WTC11 (cell line): ENCODE measurements around the gene CD40. TPM values are rescaled to one million over a fixed set of nuclear protein-coding genes. Genes with fewer than 3 reads are reported as not detected.

Source experiments
- ATAC-seq: fragments of 200-7000 bp; cut with Tn5 transposase; 2 replicates; pipeline ENCODE4 v1.10.0; 2021; ENCODE audit warnings: mild to moderate bottlenecking, moderate library complexity
- CTCF ChIA-PET: fragments of 300-600 bp; sonication (Branson Sonifier 250); formaldehyde crosslinking; loops from one replicate; lab custom pipeline; 2021; ENCODE audit warnings: antibody characterized with exemption; lab: Charles Lee
- POLR2A ChIA-PET: fragments of 350-600 bp; sonication (Branson Sonifier 250); formaldehyde crosslinking; loops from one replicate; lab custom pipeline; 2021; ENCODE audit warnings: antibody characterized with exemption; lab: Charles Lee
- DNase-seq: peaks from one replicate; pipeline ENCODE4 v3.0.0; 2021; ENCODE audit warnings: low spot score
- H3K27ac Mint-ChIP-seq: 2 replicates; pipeline ENCODE4 v1.8.0; 2021; ENCODE audit warnings: mixed read lengths
- H3K27me3 Mint-ChIP-seq: 2 replicates; pipeline ENCODE4 v1.8.0; 2021; ENCODE audit warnings: low read depth, mild to moderate bottlenecking, moderate library complexity, mixed read lengths
- H3K36me3 Mint-ChIP-seq: 2 replicates; pipeline ENCODE4 v1.8.0; 2021; ENCODE audit warnings: mixed read lengths
- H3K4me1 Mint-ChIP-seq: 2 replicates; pipeline ENCODE4 v1.8.0; 2022; ENCODE audit warnings: mixed read lengths
- H3K4me3 Mint-ChIP-seq: 2 replicates; pipeline ENCODE4 v1.8.0; 2021; ENCODE audit warnings: mild to moderate bottlenecking, moderate library complexity, mixed read lengths
- H3K9me3 Mint-ChIP-seq: 2 replicates; pipeline ENCODE4 v1.8.0; 2021; ENCODE audit warnings: mixed read lengths
- CREB1 ChIP-seq: sonication (generic); formaldehyde crosslinking; IDR thresholded peaks from 2 replicates; pipeline ENCODE4 v1.8.0; 2023; ENCODE audit warnings: mild to moderate bottlenecking, missing genetic modification reagents
- E2F4 ChIP-seq: sonication (generic); formaldehyde crosslinking; IDR thresholded peaks from 2 replicates; pipeline ENCODE4 v1.8.1; 2022; ENCODE audit warnings: low read depth, mild to moderate bottlenecking, moderate library complexity, missing genetic modification reagents, borderline replicate concordance
- ESRRA ChIP-seq: sonication (generic); formaldehyde crosslinking; IDR thresholded peaks from 2 replicates; pipeline ENCODE4 v1.8.1; 2022; ENCODE audit warnings: mild to moderate bottlenecking, missing genetic modification reagents, borderline replicate concordance
- IRF2 ChIP-seq: sonication (generic); formaldehyde crosslinking; IDR thresholded peaks from 2 replicates; pipeline ENCODE4 v1.8.0; 2022; ENCODE audit warnings: low read depth, missing genetic modification reagents, borderline replicate concordance
- JUN ChIP-seq: sonication (generic); formaldehyde crosslinking; IDR thresholded peaks from 2 replicates; pipeline ENCODE4 v1.8.0; 2023; ENCODE audit warnings: mild to moderate bottlenecking, missing genetic modification reagents
- MLX ChIP-seq: sonication (generic); formaldehyde crosslinking; IDR thresholded peaks from 2 replicates; pipeline ENCODE4 v1.8.1; 2023; ENCODE audit warnings: mild to moderate bottlenecking, missing genetic modification reagents, moderate library complexity
- OVOL2 ChIP-seq: fragments of 250-450 bp; sonication (Bioruptor Pico); IDR thresholded peaks from 2 replicates; pipeline ENCODE4 v1.9.0; 2021; ENCODE audit warnings: mild to moderate bottlenecking, borderline replicate concordance
- ZNF138 ChIP-seq: sonication (generic); formaldehyde crosslinking; conservative IDR thresholded peaks from 2 replicates; pipeline ENCODE4 v1.8.1; 2022; ENCODE audit warnings: mild to moderate bottlenecking, moderate library complexity, missing genetic modification reagents
- ZNF219 ChIP-seq: sonication (generic); formaldehyde crosslinking; IDR thresholded peaks from 2 replicates; pipeline ENCODE4 v1.8.0; 2023; ENCODE audit warnings: missing genetic modification reagents, mild to moderate bottlenecking, borderline replicate concordance
- ZNF281 ChIP-seq: sonication (generic); formaldehyde crosslinking; IDR thresholded peaks from 2 replicates; pipeline ENCODE4 v1.8.0; 2023; ENCODE audit warnings: mild to moderate bottlenecking, missing genetic modification reagents
- ZSCAN18 ChIP-seq: fragments of 250-450 bp; sonication (Bioruptor Pico); IDR thresholded peaks from 2 replicates; pipeline ENCODE4 v2.1.2; 2022; ENCODE audit warnings: mild to moderate bottlenecking, moderate library complexity
- total RNA-seq: library from RNA; stranded (reverse); gene quantifications from 3 replicates; pipeline ENCODE4 v1.2.3, GENCODE V29; 2021
- TF ChIP-seq, protein P1 (sequence below): sonication (generic); formaldehyde crosslinking; conservative IDR thresholded peaks from 2 replicates; pipeline ENCODE4 v1.8.1; 2023; ENCODE audit warnings: mild to moderate bottlenecking, low read depth, missing genetic modification reagents, moderate library complexity
- TF ChIP-seq, protein P2 (sequence below): fragments of 250-450 bp; sonication (Bioruptor Pico); IDR thresholded peaks from 2 replicates; pipeline ENCODE4 v1.9.0; 2021; ENCODE audit warnings: mild to moderate bottlenecking
- TF ChIP-seq, protein P3 (sequence below): sonication (generic); formaldehyde crosslinking; IDR thresholded peaks from 2 replicates; pipeline ENCODE4 v1.8.1; 2022; ENCODE audit warnings: low read depth, missing genetic modification reagents, borderline replicate concordance
- TF ChIP-seq, protein P4 (sequence below): sonication (generic); formaldehyde crosslinking; conservative IDR thresholded peaks from 2 replicates; pipeline ENCODE4 v1.8.1; 2022; ENCODE audit warnings: mild to moderate bottlenecking, missing genetic modification reagents

Gene CD40
- total RNA-seq, 1 experiment from 2014 or later: 14.8 TPM

GRCh38 chr20:46088409-46089166 is 29.5 kb upstream of the CD40 start (continued):
- TF ChIP-seq MLX (CRISPR knock-in tag) (no peak), IRF2 (CRISPR knock-in tag) (no peak), ZSCAN18 (no peak)
- TF ChIP-seq, protein P1, sequence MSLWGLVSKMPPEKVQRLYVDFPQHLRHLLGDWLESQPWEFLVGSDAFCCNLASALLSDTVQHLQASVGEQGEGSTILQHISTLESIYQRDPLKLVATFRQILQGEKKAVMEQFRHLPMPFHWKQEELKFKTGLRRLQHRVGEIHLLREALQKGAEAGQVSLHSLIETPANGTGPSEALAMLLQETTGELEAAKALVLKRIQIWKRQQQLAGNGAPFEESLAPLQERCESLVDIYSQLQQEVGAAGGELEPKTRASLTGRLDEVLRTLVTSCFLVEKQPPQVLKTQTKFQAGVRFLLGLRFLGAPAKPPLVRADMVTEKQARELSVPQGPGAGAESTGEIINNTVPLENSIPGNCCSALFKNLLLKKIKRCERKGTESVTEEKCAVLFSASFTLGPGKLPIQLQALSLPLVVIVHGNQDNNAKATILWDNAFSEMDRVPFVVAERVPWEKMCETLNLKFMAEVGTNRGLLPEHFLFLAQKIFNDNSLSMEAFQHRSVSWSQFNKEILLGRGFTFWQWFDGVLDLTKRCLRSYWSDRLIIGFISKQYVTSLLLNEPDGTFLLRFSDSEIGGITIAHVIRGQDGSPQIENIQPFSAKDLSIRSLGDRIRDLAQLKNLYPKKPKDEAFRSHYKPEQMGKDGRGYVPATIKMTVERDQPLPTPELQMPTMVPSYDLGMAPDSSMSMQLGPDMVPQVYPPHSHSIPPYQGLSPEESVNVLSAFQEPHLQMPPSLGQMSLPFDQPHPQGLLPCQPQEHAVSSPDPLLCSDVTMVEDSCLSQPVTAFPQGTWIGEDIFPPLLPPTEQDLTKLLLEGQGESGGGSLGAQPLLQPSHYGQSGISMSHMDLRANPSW: no peak

GRCh38 chr20:46089167-46089416 is 29.0 kb upstream of the CD40 start:
- peak overlapping the region; percentile 89; the same call in 1 of the 2 replicates for H3K27ac Mint-ChIP-seq
- CTCF ChIA-PET: interaction anchor here (1.0 to 2.5 kb wide), 12 partner anchors 9 to 179 kb away, joined by 3 to 17 read pairs (median 6); partner anchors contain the start of gene SLC12A5
- H3K27me3 Mint-ChIP-seq: no peaks in the 10 kb centered on the region
- ATAC-seq (peak; percentile 38), DNase-seq (no peak)
- no peaks in the 10 kb centered on the region for H3K36me3 Mint-ChIP-seq
- H3K4me1 Mint-ChIP-seq: peaks cover 39% of the 10 kb centered on the region
- H3K4me3 Mint-ChIP-seq: peak overlapping the region; percentile 89
- peaks cover 8% of the 10 kb centered on the region; the same call in 1 of the 2 replicates for H3K9me3 Mint-ChIP-seq
- TF ChIP-seq, protein P2, sequence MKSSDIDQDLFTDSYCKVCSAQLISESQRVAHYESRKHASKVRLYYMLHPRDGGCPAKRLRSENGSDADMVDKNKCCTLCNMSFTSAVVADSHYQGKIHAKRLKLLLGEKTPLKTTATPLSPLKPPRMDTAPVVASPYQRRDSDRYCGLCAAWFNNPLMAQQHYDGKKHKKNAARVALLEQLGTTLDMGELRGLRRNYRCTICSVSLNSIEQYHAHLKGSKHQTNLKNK (CRISPR knock-in tag): no peak
- TF ChIP-seq, protein P3, sequence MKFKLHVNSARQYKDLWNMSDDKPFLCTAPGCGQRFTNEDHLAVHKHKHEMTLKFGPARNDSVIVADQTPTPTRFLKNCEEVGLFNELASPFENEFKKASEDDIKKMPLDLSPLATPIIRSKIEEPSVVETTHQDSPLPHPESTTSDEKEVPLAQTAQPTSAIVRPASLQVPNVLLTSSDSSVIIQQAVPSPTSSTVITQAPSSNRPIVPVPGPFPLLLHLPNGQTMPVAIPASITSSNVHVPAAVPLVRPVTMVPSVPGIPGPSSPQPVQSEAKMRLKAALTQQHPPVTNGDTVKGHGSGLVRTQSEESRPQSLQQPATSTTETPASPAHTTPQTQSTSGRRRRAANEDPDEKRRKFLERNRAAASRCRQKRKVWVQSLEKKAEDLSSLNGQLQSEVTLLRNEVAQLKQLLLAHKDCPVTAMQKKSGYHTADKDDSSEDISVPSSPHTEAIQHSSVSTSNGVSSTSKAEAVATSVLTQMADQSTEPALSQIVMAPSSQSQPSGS (CRISPR knock-in tag): no peak
- no peak; the same call in 1 of the 2 replicates for TF ChIP-seq ZNF219 (CRISPR knock-in tag)
- no peak for TF ChIP-seq JUN (CRISPR knock-in tag)
- TF ChIP-seq ZNF138 (CRISPR knock-in tag): no peak
- TF ChIP-seq ZNF281: no peak
- TF ChIP-seq E2F4 (CRISPR knock-in tag): no peak
- no peak for TF ChIP-seq ESRRA
- no peak for TF ChIP-seq CREB1 (CRISPR knock-in tag)
- no peak for TF ChIP-seq ZSCAN18
- TF ChIP-seq OVOL2 (CRISPR knock-in tag): no peak
- TF ChIP-seq, protein P4, sequence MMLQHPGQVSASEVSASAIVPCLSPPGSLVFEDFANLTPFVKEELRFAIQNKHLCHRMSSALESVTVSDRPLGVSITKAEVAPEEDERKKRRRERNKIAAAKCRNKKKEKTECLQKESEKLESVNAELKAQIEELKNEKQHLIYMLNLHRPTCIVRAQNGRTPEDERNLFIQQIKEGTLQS (CRISPR knock-in tag): no peak
- POLR2A ChIA-PET: interaction anchor here (0.8 kb wide), 1 partner anchor 12 kb away, joined by 3 read pairs; no protein-coding TSS in a partner anchor
